NCI-H2029 treated with DMSO at 0.1 percent for 48 hours (cell line): ENCODE data around the gene CNNM3.
A peak's percentile ranks its signal among the peaks of the same experiment; 100 is the strongest.

Experiments
- DNase-seq: peaks from one replicate; lab custom pipeline; 2025; lab: John Stamatoyannopoulos, UW

Gene CNNM3

GRCh38 chr2:96819128-96819875 is 3.2 kb downstream of the CNNM3 start:
- DNase-seq: no peak

DNA sequence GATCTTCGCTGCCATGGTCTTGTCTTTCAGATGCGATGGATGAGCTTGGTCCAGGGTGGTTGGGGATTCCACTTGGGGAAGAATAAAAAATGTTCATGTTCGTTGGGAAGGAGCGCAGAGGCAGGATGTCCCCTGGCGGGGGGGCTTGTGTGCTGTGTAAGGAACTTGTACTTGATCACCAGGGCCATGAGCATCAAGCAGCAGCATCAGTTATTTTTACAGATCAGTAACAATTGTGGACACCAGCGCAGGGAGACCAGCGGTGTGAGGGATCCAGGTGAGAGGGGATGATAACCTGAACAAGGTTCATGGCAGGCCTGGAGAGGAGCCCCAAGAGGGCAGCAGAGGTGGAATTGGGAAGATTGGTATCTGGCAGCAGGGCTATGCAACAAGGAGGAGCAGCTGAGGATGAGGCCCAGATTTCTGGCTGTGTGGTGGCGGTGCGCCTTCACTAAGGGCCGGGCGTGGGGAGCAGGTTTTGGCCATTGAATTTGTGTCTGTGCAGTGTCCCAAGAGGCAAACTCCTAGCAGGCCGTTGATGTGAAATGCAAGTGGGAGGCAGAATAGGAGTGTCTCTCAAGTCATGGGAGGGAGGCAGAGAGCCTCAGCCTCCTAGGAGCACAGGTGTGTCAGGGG is 3.9 kb downstream of the CNNM3 start:
- no peak for DNase-seq

GRCh38 chr2:96821113-96821675 is 5.1 kb downstream of the CNNM3 start:
- DNase-seq: no peak

DNA sequence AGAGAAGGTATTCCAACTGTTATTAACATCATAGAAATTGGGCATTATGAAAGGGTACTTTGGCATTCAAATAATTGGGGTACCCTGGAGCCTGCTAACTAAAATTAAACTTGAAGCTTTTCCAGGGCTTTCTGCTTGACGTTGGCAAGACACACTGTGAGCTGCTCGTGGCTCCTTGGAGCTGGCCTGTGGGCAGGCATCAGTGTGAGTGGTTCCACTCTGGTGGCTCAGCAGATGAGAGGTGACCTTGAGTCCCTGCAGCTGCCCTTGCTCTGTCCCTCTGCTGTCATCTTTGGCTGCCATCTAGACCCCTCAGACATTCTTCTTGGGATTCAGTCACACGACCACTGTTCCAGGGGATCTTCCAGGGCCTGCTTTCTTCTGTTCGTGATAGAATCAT is 6.7 kb downstream of the CNNM3 start:
- DNase-seq: no peak

DNA sequence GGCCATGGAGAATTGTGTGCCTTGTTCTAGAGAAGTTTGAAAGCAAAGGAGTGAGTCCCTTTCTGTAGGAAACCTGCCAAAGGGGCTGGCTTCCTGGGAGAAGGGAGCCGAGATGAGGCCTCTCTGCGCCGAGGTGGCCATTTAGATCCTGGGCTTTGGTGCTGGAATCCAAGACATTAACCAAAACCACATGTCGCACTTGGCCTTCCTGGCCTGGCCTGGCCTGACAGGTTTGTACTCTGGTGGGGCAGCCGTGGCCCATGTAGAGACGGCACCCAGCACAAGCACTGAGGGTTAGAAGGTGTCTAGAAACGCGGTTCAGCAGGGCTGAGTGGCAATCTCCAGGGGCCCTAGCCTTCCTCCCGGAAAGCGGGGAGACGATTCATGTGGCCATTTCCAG is 7.1 kb downstream of the CNNM3 start:
- no peak for DNase-seq

DNA sequence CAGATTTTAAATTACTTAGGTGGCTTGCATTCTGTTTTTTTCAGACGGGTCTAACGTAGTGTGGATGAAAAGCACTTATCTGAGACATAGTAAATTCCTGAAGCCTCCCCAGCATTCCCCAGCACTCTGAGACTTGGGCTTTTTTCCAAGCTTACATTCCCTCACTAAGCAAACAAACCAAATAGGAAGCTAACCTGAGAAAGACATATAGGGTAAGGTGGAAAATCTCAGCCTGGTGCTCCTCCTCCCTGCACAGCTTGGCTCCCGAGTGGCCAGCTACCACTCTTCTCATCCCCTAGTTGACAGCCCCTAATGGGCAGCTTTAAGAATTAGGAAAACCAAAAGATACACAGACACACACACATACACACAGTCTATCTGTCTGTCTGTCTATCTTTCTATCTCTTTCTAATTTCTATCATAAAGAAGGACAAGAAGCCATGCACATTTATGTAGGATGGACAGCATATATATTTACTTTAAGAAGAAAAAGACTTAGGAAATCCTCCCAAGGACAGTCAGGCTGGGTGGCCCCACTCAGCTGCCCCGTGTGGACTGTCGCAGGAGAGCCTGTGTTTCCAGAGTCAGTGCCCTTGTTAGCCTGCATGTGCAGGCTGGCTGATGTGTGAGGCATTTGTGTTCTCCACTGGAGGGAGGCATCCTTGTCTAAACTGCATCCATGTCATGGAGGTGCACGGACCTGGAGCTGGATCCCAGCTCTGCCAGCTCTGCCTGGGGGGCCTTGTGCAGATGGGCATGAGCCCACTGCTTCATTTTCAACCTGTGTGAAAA is 8.2 kb downstream of the CNNM3 start:
- peak; percentile 51 for DNase-seq

GRCh38 chr2:96825057-96825456 is 9.0 kb downstream of the CNNM3 start:
- no peak for DNase-seq

DNA sequence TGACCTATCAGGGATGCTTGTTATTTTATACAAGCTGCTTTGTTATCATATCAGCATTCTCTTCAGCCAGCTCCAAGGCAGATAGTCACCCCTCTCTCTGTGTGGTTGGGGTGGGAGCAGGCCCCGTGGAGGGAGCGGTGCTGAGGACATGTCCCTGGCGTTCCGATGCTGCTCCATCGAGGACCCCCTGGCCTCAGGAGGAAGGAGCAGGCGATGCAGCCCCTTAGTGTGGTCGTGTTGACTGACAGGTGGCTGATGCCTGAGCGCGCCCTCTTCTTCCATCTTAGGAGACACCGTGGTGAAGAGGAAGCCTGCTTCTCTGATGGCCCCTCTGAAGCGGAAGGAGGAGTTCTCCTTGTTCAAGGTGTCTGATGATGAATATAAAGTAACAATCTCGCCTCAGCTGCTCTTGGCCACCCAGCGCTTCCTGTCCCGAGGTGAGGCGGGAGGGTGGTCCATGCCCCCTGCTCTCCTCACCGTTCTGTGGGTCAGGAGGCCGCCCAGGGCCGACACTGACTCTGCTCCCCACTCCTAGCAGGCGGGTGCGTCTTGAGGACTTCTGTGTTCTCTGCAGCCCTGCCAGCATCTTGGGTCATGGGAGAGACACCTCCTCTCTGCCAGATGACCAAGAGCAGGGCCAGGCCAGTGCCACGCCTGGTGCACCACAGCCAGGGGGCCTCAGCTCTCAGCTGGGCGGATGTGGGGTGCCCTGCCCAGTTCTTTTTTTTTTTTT is 10.6 kb downstream of the CNNM3 start:
- DNase-seq: no peak

GRCh38 chr2:96828436-96828835 is 12.4 kb downstream of the CNNM3 start:
- DNase-seq: no peak

- DNase-seq: no peak
Measured at GRCh38 chr2:96828874-96829273, 12.8 kb downstream of the CNNM3 start.

GRCh38 chr2:96830044-96830562 is 14.0 kb downstream of the CNNM3 start:
- DNase-seq: no peak

DNA sequence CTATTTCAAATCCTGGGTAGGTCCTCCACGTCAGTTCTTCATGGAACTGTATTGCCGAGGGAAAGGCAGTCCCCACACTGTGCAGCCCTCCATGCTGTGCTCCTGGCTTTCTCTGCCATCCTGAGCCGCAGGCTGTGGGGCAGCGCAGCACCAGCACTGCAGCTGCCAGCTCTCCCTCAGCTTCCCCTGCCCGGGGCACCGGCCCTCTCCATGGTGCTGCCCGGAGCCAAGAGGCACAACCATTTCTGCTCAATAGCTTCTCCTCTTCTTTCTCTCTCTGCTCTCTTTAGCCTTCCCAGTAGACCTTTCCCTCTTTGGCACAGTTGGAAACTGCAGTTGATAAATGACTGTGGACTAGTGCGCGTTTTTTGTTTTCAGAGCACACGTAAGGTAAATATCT is 15.6 kb downstream of the CNNM3 start:
- no peak for DNase-seq

DNA sequence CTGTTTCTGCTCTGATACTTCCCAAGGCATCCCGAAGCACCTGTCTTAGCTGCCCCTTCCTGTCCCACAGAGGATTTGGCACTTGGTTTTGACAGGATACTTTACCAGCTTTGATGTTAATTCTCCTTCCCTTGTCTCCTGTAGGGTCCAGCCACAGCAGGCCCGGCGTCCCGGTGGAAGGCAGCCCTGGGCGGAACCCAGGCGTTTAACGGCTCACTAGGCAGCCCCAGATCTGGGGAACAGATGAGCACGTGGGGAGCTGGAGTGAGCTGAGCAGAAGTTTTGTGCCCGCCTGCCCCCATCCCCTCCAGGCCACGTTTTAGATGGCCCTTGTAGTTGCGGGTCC is 16.3 kb downstream of the CNNM3 start:
- DNase-seq: no peak

DNA sequence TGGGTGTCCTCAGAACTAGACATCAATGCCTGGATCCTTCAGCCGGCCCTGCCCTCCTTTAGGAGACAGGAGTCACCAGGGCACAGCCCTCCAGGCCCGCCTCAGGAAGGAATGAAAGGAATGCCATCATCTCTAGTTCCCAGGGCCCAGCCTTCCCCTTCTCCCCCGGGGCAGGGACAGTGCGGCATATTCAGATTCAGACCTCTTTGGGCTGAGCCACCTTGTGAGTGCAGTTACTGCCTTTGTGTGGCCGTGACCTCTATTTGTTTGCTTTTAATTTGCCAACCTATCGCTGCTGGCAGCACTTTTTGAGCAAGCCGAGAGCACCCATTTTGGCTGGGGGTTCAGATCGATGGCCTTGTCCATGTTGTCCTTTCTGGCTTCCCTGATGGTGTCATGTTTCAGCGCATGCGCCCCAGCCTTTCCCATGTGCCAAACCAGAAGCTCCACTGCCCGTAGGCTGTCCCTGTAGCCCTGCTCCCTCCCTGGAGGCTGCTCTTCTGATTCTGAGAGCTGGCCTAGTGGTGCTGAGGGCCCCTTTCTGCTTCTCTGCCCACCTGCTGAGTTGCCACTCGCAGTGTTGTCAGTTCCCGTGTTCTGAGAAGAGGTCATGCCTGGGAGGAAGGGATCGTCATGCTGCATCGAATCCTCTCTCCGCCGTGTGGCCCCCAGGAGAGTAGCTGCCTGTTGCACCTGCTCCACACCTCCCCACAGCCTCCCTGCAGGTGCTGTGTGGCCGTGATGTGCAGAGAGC is 16.9 kb downstream of the CNNM3 start:
- DNase-seq: peak; percentile 79

GRCh38 chr2:96835830-96836229 is 19.8 kb downstream of the CNNM3 start:
- no peak for DNase-seq

- no peak for DNase-seq
Measured at GRCh38 chr2:96837575-96837974, 21.5 kb downstream of the CNNM3 start.

- no peak for DNase-seq
Measured at GRCh38 chr2:96838345-96839292, 22.6 kb downstream of the CNNM3 start.

DNA sequence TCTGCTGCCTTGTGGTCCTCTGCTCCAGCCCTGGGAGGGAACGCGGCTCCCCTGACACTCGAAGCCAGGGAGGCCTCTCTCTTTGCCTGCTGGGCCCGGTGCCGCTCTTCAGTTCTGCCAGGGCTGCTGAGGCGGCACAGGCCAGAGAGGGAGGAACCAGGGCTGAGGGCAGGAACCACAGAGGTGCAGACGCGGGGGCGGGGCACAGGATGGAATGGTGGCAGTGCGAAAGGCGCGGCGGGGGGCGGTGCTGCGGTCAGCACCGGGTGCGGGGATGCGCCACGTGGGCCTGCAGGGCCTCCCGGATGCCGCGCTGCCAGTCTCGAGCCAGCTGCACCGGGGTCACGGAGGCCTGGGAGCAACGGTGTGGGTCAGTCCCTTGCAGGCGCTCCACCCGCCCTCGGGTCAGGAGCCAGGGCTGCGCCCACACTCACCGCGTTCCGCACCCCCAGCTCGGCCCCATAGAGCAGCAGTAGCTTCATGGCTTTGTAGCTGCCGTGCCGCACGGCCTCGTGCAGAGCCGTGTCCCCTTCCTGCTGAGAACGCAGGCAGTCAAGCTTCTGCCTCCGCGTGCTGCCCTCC is 23.3 kb downstream of the CNNM3 start:
- DNase-seq: peak; percentile 11
